D721Med (cell line): ENCODE measurements around the gene KCNT1.

Experiments
- DNase-seq: peaks from one replicate; pipeline ENCODE4 v3.0.0; 2011; ENCODE audit warnings: low spot score; ENCODE audit not compliant: insufficient read length
- FAIRE-seq: peaks from 2 replicates; lab custom pipeline; 2011; peaks lifted over from hg19 to GRCh38; lab: Jason Lieb, UNC
- CTCF ChIP-seq: IDR thresholded peaks from 2 replicates; pipeline ENCODE4 v1.5.1; 2012; ENCODE audit warnings: mild to moderate bottlenecking, control low read depth; ENCODE audit not compliant: insufficient read depth; ENCODE audit errors: missing control alignments

KCNT1 gene

GRCh38 chr9:135761150-135761844 lies 59.3 kb downstream of the KCNT1 start:
- no peak for FAIRE-seq
- TF ChIP-seq CTCF: no peak
- no peak for DNase-seq

- FAIRE-seq: no peak
- TF ChIP-seq CTCF: no peak
These were observed 59.8 kb downstream of the KCNT1 start for GRCh38 chr9:135761845-135762168.

GRCh38 chr9:135762921-135763320 lies 60.9 kb downstream of the KCNT1 start:
- no peak for TF ChIP-seq CTCF
- DNase-seq (no peak), FAIRE-seq (no peak)

More at GRCh38 chr9:135761845-135762168, 59.8 kb downstream of the KCNT1 start:
- DNase-seq: no peak

- no peak for FAIRE-seq
- no peak for TF ChIP-seq CTCF
- no peak for DNase-seq
These were observed 61.9 kb downstream of the KCNT1 start for GRCh38 chr9:135763716-135764446.

GRCh38 chr9:135764731-135765130 lies 62.7 kb downstream of the KCNT1 start:
- FAIRE-seq: no peak

GRCh38 chr9:135765416-135765815 lies 63.4 kb downstream of the KCNT1 start:
- DNase-seq (no peak), FAIRE-seq (no peak)
- TF ChIP-seq CTCF: no peak

More at GRCh38 chr9:135764731-135765130, 62.7 kb downstream of the KCNT1 start:
- no peak for TF ChIP-seq CTCF
- no peak for DNase-seq

GRCh38 chr9:135766251-135766650 lies 64.3 kb downstream of the KCNT1 start:
- no peak for TF ChIP-seq CTCF
- DNase-seq (no peak), FAIRE-seq (no peak)
